ENCODE data around the gene IMPDH1.

IMPDH1 gene

GRCh38 chr7:128364166-128364870, 45.5 kb downstream of the IMPDH1 start:
- Histone ChIP-seq H3K9ac (ENCODE audit: low read depth, low read length, poor library complexity, severe bottlenecking) (no peak overlapping the region), H3F3A (ENCODE audit: low read depth) (no peaks in the 10 kb centered on the region), H3K4me3 (ENCODE audit: low read length, poor library complexity, severe bottlenecking) (no peak overlapping the region), H3K79me2 (ENCODE audit: insufficient read depth, low read length) (no peaks in the 10 kb centered on the region), H3K9me3 (ENCODE audit: insufficient read depth, low read depth, low read length) (no peaks in the 10 kb centered on the region), H4K20me1 (ENCODE audit: insufficient read depth, low read length, poor library complexity, severe bottlenecking) (no peaks in the 10 kb centered on the region), H2AFZ (ENCODE audit: low read length) (no peak overlapping the region), H3K9me2 (replicated peaks; ENCODE audit: low read depth, low read length) (no peaks in the 10 kb centered on the region), H3K4me1 (ENCODE audit: insufficient read depth, low read length, poor library complexity, severe bottlenecking) (peaks cover 11% of the 10 kb centered on the region), H3K27me3 (ENCODE audit: insufficient read depth, low read length, poor library complexity, severe bottlenecking) (peaks cover 9% of the 10 kb centered on the region), H3K4me2 (ENCODE audit: low read depth, low read length, poor library complexity, severe bottlenecking) (no peak overlapping the region), H3K36me3 (ENCODE audit: insufficient read depth, low read length) (no peaks in the 10 kb centered on the region)
- TF ChIP-seq EZH2phosphoT487 (IDR thresholded peaks at IDR 0.05; ENCODE audit: borderline replicate concordance) (no peak), CTCF (conservative IDR thresholded peaks at IDR 0.05; ENCODE audit: low read length) (no peak)

- H4K20me1 ChIP-seq (ENCODE audit: insufficient read depth, low read length, poor library complexity, severe bottlenecking) = no peaks in the 10 kb centered on the region
- peaks cover 9% of the 10 kb centered on the region for H3K27me3 ChIP-seq (ENCODE audit: insufficient read depth, low read length, poor library complexity, severe bottlenecking)
- TF ChIP-seq EZH2phosphoT487 (IDR thresholded peaks at IDR 0.05; ENCODE audit: borderline replicate concordance) (no peak), CTCF (conservative IDR thresholded peaks at IDR 0.05; ENCODE audit: low read length) (no peak)
- no peaks in the 10 kb centered on the region for H3K79me2 ChIP-seq (ENCODE audit: insufficient read depth, low read length)
- no peak overlapping the region for H3K4me2 ChIP-seq (ENCODE audit: low read depth, low read length, poor library complexity, severe bottlenecking)
- no peaks in the 10 kb centered on the region for H3F3A ChIP-seq (ENCODE audit: low read depth)
- peaks cover 11% of the 10 kb centered on the region for H3K4me1 ChIP-seq (ENCODE audit: insufficient read depth, low read length, poor library complexity, severe bottlenecking)
- no peak overlapping the region for H3K4me3 ChIP-seq (ENCODE audit: low read length, poor library complexity, severe bottlenecking)
- no peak overlapping the region for H2AFZ ChIP-seq (ENCODE audit: low read length)
- H3K36me3 ChIP-seq (ENCODE audit: insufficient read depth, low read length) = no peaks in the 10 kb centered on the region
- H3K9me3 ChIP-seq (ENCODE audit: insufficient read depth, low read depth, low read length) = no peaks in the 10 kb centered on the region
- H3K9me2 ChIP-seq (replicated peaks; ENCODE audit: low read depth, low read length) = no peaks in the 10 kb centered on the region
- H3K9ac ChIP-seq (ENCODE audit: low read depth, low read length, poor library complexity, severe bottlenecking) = no peak overlapping the region
Observed at GRCh38 chr7:128363261-128363721, 46.5 kb downstream of the IMPDH1 start.

GRCh38 chr7:128362670-128363069, 47.1 kb downstream of the IMPDH1 start:
- no peaks in the 10 kb centered on the region for H3F3A ChIP-seq (ENCODE audit: low read depth)
- peak overlapping the region; percentile 41; the same call in 1 of the 2 replicates for H2AFZ ChIP-seq (ENCODE audit: low read length)
- H3K9me2 ChIP-seq (replicated peaks; ENCODE audit: low read depth, low read length) = no peaks in the 10 kb centered on the region
- peak overlapping the region; percentile 76 for H3K4me2 ChIP-seq (ENCODE audit: low read depth, low read length, poor library complexity, severe bottlenecking)
- no peaks in the 10 kb centered on the region for H4K20me1 ChIP-seq (ENCODE audit: insufficient read depth, low read length, poor library complexity, severe bottlenecking)
- TF ChIP-seq CTCF (conservative IDR thresholded peaks at IDR 0.05; ENCODE audit: low read length) (no peak), EZH2phosphoT487 (IDR thresholded peaks at IDR 0.05; ENCODE audit: borderline replicate concordance) (no peak)
- H3K36me3 ChIP-seq (ENCODE audit: insufficient read depth, low read length) = no peaks in the 10 kb centered on the region
- H3K9me3 ChIP-seq (ENCODE audit: insufficient read depth, low read depth, low read length) = no peaks in the 10 kb centered on the region
- H3K79me2 ChIP-seq (ENCODE audit: insufficient read depth, low read length) = no peaks in the 10 kb centered on the region
- peaks cover 9% of the 10 kb centered on the region for H3K27me3 ChIP-seq (ENCODE audit: insufficient read depth, low read length, poor library complexity, severe bottlenecking)
- H3K9ac ChIP-seq (ENCODE audit: low read depth, low read length, poor library complexity, severe bottlenecking) = no peak overlapping the region
- H3K4me3 ChIP-seq (ENCODE audit: low read length, poor library complexity, severe bottlenecking) = no peak overlapping the region
- peaks cover 11% of the 10 kb centered on the region for H3K4me1 ChIP-seq (ENCODE audit: insufficient read depth, low read length, poor library complexity, severe bottlenecking)

Measured in Loucy (cell line).